GM18519 (cell line): ENCODE measurements around the gene ARHGEF10L.

Source experiments
- ATAC-seq: cut with Tn5 transposase; IDR thresholded peaks from one replicate; pipeline ENCODE4 v1.9.1; 2021; ENCODE audit warnings: mild to moderate bottlenecking, moderate library complexity; ENCODE audit not compliant: unreplicated experiment, low FRiP score

Gene ARHGEF10L

GRCh38 chr1:17629460-17629859 is 90.0 kb downstream of the ARHGEF10L start:
- no peak for ATAC-seq

- ATAC-seq = no peak
These were observed 90.7 kb downstream of the ARHGEF10L start for GRCh38 chr1:17630048-17630830.

GRCh38 chr1:17630986-17631385 is 91.5 kb downstream of the ARHGEF10L start:
- ATAC-seq = no peak

GRCh38 chr1:17631410-17631809 is 91.9 kb downstream of the ARHGEF10L start:
- ATAC-seq = no peak

- no peak for ATAC-seq
These were observed 92.6 kb downstream of the ARHGEF10L start for GRCh38 chr1:17632106-17632505.

- no peak for ATAC-seq
These were observed 93.2 kb downstream of the ARHGEF10L start for GRCh38 chr1:17632541-17633184.

GRCh38 chr1:17633654-17634053 is 94.2 kb downstream of the ARHGEF10L start:
- no peak for ATAC-seq

GRCh38 chr1:17635276-17635675 is 95.8 kb downstream of the ARHGEF10L start:
- ATAC-seq = no peak

- no peak for ATAC-seq
These were observed 96.3 kb downstream of the ARHGEF10L start for GRCh38 chr1:17635811-17636210.

- ATAC-seq = no peak
These were observed 97.1 kb downstream of the ARHGEF10L start for GRCh38 chr1:17636612-17637011.

- no peak for ATAC-seq
These were observed 97.6 kb downstream of the ARHGEF10L start for GRCh38 chr1:17637055-17637454.

- no peak for ATAC-seq
These were observed 100.3 kb downstream of the ARHGEF10L start for GRCh38 chr1:17639703-17640340.

- no peak for ATAC-seq
These were observed 100.9 kb downstream of the ARHGEF10L start for GRCh38 chr1:17640393-17640792.

GRCh38 chr1:17640975-17641374 is 101.5 kb downstream of the ARHGEF10L start:
- no peak for ATAC-seq

GRCh38 chr1:17642169-17642568 is 102.7 kb downstream of the ARHGEF10L start:
- ATAC-seq = no peak

GRCh38 chr1:17642943-17643342 is 103.4 kb downstream of the ARHGEF10L start:
- no peak for ATAC-seq

GRCh38 chr1:17643861-17644703 is 104.6 kb downstream of the ARHGEF10L start:
- no peak for ATAC-seq

- no peak for ATAC-seq
These were observed 105.8 kb downstream of the ARHGEF10L start for GRCh38 chr1:17645068-17645911.

- no peak for ATAC-seq
These were observed 107.2 kb downstream of the ARHGEF10L start for GRCh38 chr1:17646444-17647280.
